Progenitor cell of endocrine pancreas (in vitro differentiated cells): Measurements from ENCODE around the gene POLA1. TPM values are rescaled to one million over a fixed set of nuclear protein-coding genes. Genes with fewer than 3 reads are reported as not detected.

ENCODE experiments used
- DNase-seq: peaks from one replicate; pipeline ENCODE4 v3.0.0; 2021; ENCODE audit warnings: low spot score; ENCODE audit not compliant: unreplicated experiment
- H3K27ac Mint-ChIP-seq: 2 replicates; pipeline ENCODE4 v1.8.0; 2021; ENCODE audit warnings: mild to moderate bottlenecking, moderate library complexity, mixed read lengths
- H3K27me3 Mint-ChIP-seq: 2 replicates; pipeline ENCODE4 v1.8.0; 2021; ENCODE audit warnings: mixed read lengths
- H3K36me3 Mint-ChIP-seq: 2 replicates; pipeline ENCODE4 v1.8.0; 2022; ENCODE audit warnings: mixed read lengths; ENCODE audit not compliant: insufficient read depth
- H3K4me1 Mint-ChIP-seq: 2 replicates; pipeline ENCODE4 v1.8.0; 2021; ENCODE audit warnings: low read depth, mixed read lengths
- H3K4me3 Mint-ChIP-seq: 2 replicates; pipeline ENCODE4 v1.8.0; 2021; ENCODE audit warnings: low read depth, mild to moderate bottlenecking, moderate library complexity, mixed read lengths
- H3K9me3 Mint-ChIP-seq: 2 replicates; pipeline ENCODE4 v1.8.0; 2021; ENCODE audit warnings: low read depth, mixed read lengths
- CTCF ChIP-seq: fragments of 200-600 bp; sonication (generic); IDR thresholded peaks from one replicate; pipeline ENCODE4 v1.5.0; 2021; ENCODE audit warnings: antibody characterized with exemption, mild to moderate bottlenecking; ENCODE audit not compliant: unreplicated experiment
- total RNA-seq: library from RNA; stranded (reverse); gene quantifications from 2 replicates; pipeline ENCODE4 v1.2.1, GENCODE V29; 2021

The POLA1 gene
- total RNA-seq, 1 donor from 2014 or later, result 44.8 TPM

- DNase-seq, result no peak
- H3K4me1 Mint-ChIP-seq, result peaks cover 5% of the 10 kb centered on the region
- no peak for TF ChIP-seq CTCF
- H3K4me3 Mint-ChIP-seq, result no peak overlapping the region
- no peak overlapping the region for H3K27ac Mint-ChIP-seq
- H3K9me3 Mint-ChIP-seq, result no peaks in the 10 kb centered on the region
- H3K27me3 Mint-ChIP-seq, result no peaks in the 10 kb centered on the region
- no peaks in the 10 kb centered on the region for H3K36me3 Mint-ChIP-seq
These were observed 252.7 kb downstream of the POLA1 start for GRCh38 chrX:24946369-24946768.

GRCh38 chrX:24954732-24955131 is 261.0 kb downstream of the POLA1 start:
- DNase-seq, result no peak
- Mint-ChIP-seq H3K27me3 (no peaks in the 10 kb centered on the region), H3K9me3 (no peaks in the 10 kb centered on the region), H3K27ac (no peak overlapping the region), H3K36me3 (peaks cover 1% of the 10 kb centered on the region), H3K4me1 (peaks cover 3% of the 10 kb centered on the region), H3K4me3 (no peak overlapping the region)
- TF ChIP-seq CTCF, result no peak

DNA sequence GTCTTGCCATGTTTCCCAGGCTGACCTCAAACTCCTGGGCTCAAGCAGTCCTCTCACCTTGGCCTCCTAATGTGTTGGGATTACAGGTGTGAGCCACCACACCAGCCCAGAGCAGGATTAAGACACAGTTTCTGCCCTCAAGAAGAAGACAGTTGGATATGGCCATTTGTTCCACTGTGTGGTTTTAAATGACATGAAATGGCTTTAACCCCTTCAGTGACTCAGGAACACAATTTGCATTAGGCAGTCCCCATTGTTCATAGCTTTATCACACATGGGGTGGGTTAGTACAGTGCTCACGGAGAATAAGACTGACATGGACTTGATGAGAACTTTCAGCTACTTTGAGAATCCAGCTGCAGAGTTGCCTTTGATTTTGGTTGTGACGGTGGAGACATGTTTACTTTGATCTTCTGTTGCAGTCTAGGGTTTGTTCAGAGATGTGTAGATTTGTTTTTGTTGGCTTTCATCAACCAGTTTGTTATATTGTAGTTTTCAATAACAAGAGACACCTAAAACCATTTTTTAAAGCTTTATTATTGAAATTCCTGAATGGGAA is 261.7 kb downstream of the POLA1 start:
- peaks cover 3% of the 10 kb centered on the region for H3K4me1 Mint-ChIP-seq
- DNase-seq, result no peak
- no peak overlapping the region for H3K4me3 Mint-ChIP-seq
- H3K27ac Mint-ChIP-seq, result no peak overlapping the region
- no peak for TF ChIP-seq CTCF
- peaks cover 1% of the 10 kb centered on the region for H3K36me3 Mint-ChIP-seq
- no peaks in the 10 kb centered on the region for H3K27me3 Mint-ChIP-seq
- no peaks in the 10 kb centered on the region for H3K9me3 Mint-ChIP-seq

DNA sequence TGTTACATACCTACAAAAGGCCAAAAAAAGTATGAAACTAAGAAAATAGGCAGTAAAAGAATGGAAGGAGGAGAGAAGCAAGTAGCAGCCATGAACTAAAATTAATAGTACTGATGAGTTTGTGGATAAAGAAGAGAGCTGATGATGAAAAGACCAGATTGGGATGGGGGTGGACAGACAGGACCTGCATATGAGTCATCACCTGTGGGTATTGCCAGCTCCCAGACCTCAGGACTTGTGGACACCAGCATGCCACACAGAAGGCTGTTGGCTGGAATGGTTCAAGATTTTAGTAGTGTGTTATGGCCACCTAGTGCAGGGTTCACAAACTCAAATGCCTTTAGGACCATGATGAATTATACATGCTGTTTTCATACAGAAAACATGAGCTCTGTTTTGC is 263.1 kb downstream of the POLA1 start:
- no peaks in the 10 kb centered on the region for H3K9me3 Mint-ChIP-seq
- H3K27ac Mint-ChIP-seq, result no peak overlapping the region
- H3K4me3 Mint-ChIP-seq, result no peak overlapping the region
- peaks cover 1% of the 10 kb centered on the region for H3K36me3 Mint-ChIP-seq
- no peak for DNase-seq
- no peaks in the 10 kb centered on the region for H3K27me3 Mint-ChIP-seq
- H3K4me1 Mint-ChIP-seq, result peaks cover 3% of the 10 kb centered on the region
- TF ChIP-seq CTCF, result no peak

GRCh38 chrX:24961809-24962208 is 268.1 kb downstream of the POLA1 start:
- peaks cover 3% of the 10 kb centered on the region for H3K36me3 Mint-ChIP-seq
- no peak for DNase-seq
- H3K27me3 Mint-ChIP-seq, result no peaks in the 10 kb centered on the region
- H3K27ac Mint-ChIP-seq, result no peak overlapping the region
- H3K4me3 Mint-ChIP-seq, result no peak overlapping the region
- no peak for TF ChIP-seq CTCF
- peaks cover 9% of the 10 kb centered on the region for H3K4me1 Mint-ChIP-seq
- no peaks in the 10 kb centered on the region for H3K9me3 Mint-ChIP-seq
